GM21447 (cell line): ENCODE data around the gene AUTS2.

Experiments
- ATAC-seq: cut with Tn5 transposase; IDR thresholded peaks from one replicate; pipeline ENCODE4 v1.9.1; 2021; ENCODE audit not compliant: unreplicated experiment

Gene AUTS2

DNA sequence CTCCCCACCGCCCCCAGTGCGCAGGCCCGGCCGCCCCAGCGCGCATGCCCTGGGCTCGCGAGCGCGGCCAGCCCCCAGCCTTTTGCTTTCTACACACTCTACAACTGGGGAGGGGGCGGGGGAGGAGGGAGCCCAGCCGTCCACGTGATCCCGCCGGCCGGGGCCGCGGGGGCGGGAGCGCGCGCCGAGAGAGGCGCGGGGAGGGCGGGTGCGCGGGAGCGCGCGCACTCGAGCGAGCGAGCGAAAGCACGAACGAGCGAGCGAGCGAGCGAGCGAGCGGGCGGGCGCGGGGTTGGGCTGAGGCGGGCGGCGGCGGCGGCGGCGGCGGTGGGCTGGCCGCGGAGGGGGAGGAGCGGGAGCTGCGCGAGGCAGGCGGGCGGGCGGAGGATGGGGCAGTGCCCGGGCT is at the start of gene AUTS2:
Gene AUTS2 (plus strand): TSS at position 395 of the 406 bp plus-strand sequence. CDS start 1,179 bp downstream, outside the sequence.
- peak; percentile 41 for ATAC-seq

DNA sequence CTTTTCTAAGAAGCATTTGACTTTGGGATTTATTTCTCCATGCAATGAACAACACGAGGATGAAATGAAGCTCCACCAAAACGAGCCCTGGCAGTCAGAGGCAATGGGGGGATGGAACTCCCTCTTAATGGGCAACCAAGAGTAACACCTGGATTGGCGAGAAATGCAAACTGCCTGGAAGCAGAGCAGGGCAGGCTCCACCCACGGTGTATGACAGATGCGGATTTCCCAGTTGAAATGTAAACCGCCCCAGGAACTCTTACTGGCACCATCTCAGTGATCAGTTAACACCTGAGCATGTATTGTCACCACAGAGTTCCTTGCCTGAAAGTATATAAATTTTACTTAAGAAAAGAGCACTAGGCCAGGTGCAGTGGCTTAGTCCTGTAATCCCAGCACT is 47.3 kb upstream of the AUTS2 start:
- no peak for ATAC-seq

DNA sequence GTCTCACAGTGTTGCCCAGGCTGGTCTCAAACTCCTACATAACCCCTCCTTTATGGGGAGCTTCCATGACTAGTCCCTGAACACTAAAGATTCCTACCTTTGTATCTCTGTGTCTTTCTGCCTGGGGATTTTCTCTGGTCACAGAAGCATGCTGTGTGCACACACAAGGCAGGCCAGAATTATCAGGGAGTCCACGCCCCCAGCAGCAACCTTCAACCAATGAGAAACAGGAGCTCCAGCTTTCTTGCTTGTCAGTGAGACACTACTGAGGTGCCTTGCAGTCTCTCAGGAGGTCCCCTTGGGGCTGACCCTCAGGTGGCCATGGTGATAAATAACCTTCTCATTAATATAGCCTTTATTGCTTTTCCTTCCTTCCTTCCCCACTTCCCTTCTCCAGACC is 45.1 kb upstream of the AUTS2 start:
- no peak for ATAC-seq

DNA sequence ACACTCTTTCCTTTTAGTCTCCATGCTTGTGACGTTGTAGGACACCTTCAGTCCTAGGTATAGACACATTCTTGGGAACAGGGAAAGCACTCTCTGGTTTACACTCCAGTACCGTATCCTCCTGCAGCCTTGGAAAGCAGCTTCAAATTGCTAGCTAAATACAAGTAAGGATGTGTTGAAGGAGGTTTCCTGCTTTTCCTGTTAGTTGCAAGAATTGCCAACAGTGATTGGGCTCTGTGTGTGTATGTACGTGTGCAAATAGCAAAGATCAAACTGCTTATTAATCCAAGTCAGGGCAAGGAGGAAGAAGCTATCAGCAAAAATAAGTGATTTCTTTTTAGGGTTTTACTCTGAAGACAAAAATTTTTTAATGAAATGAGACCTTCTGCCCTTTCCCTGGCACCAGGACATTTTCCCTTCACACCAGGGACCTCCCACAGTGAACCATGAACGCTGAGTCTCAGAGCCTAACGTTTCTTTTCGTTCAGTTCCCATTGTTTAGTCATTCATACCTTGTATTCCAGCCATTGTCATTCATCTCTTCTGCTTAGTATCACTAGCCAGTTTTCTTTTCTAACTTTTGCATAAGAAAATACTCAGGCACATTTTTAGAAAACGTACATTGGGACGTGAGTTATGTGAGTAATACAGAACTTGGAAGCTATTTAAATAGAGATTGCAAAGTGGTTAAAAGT is 36.9 kb upstream of the AUTS2 start:
- ATAC-seq = no peak

DNA sequence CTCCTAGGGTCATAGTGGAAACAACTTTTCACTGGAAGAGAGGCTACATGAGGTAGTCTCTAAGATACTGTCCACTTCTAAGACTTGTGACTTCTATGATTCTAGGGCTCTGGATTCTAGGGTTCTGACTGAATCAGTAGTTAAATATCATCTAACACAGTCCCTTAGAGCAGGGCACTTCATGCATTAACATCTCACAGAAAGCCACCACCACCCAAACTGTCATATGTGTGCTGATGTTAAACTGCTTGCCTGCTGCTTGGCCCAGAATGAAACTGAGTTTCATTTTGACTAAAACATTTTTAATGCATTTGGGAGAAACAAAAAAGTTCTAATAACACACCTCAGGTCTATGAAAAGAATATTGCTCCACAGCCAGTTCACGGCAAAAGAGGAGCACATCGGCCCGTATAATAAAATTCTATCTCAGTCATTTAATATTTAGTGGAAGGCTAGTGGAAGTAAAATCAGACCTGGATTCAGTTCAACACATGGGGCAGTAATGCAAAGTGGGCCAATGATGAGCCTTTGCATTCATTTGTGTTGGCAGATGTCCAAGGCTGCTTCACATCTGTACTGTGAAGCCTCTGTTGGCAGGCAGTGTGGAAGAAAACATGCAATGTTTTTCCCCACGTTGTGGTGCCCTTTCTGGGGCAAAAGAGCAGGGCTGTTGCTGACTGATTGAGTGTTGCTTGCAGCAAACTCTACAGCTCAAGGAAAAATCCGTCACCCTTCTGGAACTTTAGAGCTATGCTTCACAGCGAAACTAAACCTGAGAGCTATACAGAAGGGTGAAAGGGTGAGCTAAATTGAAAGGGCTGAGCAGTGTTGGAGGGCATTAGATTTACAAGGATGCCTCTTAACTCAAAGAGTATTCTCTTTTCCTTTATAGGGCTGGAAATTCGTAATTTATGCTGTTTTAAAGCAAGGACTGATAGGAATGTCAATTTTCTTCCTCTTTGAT is 33.5 kb upstream of the AUTS2 start:
- ATAC-seq = peak; percentile 69

DNA sequence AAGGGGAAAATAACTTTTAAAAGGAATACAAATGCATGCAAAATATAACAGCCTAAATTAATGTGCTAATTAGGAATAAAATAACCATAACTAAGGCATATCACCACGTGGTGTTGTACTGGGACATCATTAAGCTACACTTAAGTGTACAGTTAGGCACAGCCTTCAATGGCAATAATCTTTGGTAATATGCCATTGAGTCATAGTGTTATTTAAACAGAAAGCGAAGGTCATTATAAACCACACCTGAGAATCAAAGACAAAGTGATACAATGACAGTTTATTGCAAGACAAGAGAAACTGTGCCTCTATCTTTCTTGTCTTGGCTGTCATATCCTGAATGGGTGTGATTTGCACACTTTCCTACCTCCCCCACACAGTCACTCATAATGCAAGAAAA is 30.5 kb upstream of the AUTS2 start:
- no peak for ATAC-seq

DNA sequence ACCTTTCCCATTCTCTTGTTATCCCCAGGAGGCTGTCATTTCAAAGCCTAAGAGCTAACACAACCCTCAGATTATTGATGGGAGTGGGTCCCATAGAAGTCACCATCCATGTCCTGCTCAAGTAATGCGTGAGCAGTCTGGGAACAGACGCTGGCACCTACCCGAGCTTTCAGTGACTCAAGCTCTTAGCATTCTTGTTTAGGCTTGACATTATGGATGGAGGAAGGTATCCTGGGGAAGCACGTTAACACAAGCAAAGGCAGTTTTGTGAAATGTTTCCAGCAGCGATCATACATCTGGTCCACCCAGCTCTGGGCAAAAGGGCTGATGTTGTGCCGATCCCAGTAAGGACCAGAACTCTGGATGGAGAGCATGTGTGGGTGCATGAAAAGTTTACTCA is 30.0 kb upstream of the AUTS2 start:
- ATAC-seq = no peak

DNA sequence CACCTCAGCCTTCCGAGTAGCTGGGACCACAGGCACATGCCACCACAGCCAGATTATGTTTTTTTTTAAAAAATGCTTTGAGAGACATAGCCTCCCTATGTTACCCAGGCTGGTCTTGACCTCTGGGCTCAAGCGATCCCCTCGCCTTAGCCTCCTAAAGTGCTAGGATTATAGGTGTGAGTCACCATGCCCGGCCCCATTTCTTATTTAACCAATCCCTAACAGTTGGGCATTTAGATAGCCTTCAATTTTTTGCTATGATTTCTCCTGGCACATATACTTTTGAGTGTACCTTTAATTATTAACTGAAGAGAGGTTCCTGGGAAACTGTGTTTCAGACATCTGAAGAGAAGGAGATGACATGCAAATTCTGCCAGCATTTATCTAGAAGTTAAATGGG is 22.6 kb upstream of the AUTS2 start:
- no peak for ATAC-seq

DNA sequence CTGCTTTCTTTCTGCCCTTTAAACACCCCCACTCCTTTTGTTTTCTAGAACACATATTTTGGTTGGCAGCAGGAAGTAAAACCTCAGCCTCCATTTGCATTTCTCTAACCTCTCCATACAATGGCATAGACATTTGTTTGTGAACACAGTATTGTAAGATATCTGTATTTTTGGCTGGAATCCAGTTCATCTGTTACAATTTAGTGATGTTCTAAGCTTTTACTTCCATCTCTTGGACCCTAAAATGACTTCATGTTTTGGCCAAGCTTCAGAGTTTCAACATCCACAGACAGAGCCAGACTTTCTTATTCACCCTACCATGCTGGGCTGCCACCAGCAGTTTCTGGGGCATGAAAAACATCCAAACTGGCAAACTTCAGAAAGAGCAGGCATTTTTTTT is 21.1 kb upstream of the AUTS2 start:
- ATAC-seq = no peak

DNA sequence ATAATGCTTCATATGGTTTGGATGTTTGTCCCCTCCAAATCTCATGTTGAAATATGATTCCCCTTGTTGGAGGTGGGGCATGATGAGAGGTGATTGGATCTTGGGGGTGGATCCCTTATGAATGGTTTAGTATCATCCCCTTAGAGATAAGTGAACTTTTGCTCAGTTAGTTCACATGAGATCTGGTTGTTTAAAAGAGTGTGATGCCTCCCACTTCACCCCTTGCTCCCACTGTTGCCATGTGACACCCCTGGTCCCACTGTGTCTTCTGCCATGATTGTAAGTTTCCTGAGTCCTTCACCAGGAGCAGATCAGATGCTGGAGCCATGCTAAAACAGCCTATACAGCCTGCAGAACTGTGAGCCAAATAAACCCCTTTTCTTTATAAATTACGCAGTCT is 13.1 kb upstream of the AUTS2 start:
- no peak for ATAC-seq

DNA sequence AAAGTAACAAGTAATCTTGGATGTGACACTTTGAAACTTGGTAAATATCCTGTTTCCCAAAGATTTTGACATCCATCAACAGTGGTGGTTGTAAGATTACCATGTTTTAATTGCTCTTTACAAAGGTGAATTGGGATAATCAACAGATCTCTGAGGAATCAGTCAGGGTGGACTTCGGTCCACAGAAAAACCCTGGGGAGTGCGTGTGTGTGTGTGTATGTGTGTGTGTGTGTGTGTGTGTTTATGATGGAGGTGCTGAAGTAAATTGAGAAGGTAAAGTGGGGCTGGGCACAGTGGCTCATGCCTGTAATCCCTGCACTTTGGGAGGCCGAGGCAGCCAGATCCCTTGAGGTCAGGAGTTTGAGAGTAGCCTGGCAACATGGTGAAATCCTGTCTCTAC is 12.0 kb upstream of the AUTS2 start:
- no peak for ATAC-seq

DNA sequence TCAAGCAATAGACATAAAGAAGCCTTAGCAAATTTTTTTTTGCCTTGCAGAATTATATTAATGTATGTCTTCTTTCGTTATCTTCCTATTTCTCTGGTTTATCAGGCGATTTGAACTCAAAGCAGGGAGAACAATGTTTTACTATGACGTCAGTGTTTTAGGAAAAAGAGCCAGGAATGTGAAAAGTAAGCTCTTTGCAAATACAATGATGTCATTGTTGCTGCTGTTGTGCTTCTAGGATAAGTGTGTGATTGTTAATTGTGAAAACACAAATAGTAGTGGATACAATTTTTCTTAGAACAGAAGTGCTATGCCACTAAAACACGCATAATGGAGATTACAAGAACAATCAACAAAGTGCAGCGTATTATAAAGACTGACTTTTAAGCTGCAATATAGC is 9.5 kb upstream of the AUTS2 start:
- no peak for ATAC-seq

DNA sequence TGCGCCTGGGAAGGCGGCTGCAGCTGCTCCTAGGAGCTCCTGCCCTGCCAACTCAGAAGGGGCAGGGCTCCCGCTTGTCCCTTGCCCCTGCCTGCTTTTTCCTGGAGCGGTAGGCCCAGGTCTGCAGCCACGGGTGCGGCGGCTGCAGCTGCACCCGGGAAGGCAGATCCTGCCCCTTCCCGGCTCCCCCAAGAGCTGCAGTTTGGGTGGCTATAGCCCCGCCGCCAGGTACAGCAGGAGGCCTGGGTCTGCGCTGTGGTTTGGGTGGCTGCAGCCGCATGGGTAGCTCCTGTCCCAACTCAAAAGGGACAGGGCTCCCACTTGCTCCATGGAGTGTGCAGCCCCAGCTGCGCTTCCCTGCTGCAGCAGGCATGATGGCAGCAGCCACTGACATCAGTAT is 6.5 kb upstream of the AUTS2 start:
- ATAC-seq = no peak

DNA sequence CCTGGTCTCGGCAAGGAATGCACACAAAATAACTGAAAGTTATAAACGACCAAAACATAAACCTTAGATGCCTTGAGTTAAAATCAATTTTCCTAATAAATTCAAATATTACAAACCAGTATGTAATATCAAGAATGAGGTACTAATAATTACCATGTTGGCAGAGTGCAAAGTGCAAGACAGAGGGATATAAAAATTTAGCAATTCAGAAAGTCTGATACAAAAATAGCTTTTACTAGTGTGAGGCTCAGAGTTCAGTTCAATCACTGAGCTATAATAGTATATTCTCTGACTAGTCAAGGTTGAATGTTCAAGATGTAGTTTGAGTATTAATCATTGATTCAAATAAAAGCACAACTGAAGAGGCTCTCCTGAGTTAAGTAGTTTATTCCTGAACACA is 4.8 kb upstream of the AUTS2 start:
- ATAC-seq = no peak

DNA sequence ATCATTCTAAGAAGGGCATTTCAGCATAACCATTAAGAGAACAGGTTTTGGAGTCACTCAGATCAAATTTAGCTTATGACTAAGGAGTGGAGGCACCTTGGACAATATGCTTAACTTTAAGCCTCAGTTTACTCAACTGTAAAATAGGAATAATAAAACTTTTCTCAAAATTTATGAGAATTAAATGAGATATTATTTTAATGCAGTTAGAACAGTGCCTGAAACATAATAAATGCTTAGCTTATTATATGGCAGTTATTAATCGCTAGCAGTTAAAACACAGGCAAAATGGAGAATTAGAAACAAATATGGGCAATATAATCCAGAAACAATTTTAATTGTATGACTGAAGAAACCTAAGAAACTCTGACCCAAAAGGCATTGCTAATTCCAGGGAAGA is 2.9 kb upstream of the AUTS2 start:
- no peak for ATAC-seq

DNA sequence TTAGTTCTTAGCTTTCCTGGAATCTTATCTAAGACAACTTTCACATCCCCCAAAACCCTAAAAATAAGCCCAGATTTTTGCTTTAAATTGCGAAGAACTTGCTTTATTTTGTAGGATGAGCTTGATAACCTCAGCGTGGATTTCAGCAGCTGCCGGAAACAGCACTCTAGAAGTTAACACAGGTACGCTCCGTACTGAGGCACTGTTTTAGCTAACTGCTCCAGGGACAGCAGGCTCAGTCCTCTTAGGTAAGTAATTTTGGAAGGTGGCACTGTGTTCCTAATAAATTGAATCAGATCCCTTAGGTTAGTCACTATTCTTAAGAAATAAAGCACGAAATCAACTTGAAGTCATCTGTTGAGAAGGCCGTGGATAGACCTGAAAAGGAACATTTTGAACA is 2.2 kb upstream of the AUTS2 start:
- no peak for ATAC-seq

DNA sequence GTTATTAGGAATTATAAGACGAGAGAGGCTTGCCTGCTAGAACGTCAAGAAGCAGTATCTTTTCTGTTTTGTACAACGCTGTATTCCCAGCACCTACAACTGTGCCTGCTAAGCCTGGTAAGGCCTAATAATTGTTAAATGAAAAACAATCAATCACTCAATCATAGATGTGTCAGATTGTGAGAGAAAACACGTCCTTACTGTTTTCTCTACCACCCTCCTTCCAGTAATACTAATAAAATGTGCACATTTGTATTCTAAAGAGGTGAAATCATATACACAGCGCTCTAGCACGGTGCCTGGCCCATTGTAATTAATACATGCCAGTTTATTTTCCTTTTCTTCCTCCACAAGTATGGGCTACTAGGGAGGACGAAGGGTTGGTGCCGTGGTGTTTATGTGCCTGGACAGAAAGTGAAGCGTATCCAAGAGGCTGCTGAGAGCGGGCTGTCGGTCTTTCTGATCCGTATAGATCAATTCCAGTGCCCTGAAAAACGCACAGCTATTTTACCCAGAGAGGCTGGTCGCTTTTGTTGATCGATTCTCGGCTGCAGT is 1.5 kb upstream of the AUTS2 start:
- no peak for ATAC-seq

DNA sequence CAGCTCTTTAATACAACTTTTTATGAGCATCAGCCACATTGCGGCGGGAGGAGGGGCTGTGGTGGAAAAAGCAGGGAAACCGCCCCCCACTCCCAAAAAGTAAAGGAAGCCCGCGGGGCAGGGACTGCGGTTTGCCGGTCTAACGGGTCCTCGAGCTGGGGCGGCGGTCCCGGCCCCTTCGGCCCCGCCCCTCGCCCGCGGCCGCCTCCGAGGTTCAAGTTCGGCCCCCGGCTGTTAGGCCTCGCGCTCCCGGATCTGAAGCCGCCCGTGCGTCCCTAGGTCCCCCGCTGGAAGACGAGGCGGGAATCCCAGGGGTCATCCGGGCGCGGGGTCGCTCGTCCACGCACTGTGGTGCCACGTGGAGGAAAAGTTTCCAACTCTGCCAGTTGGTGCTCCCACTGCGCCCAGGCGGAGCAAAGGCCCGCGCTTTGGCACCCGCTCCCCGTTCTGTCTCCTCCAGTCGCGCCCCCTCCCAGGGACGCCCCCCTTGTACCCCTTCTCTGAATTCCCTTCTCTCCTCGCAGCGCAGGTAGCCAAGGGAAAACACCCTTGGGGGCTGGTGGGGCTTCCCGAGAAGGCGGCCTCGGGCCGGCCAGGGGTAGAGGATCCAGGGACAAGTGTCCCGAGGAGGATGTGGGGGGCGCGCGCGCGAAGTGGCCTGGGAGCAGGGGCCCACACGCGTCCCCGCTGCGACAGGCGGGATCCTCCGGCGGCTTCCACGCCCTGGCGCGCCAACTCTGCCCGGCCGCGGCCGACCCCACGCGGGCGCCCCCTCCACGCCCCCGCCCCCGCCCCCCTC is 798 bp upstream of the AUTS2 start:
- ATAC-seq = peak; percentile 24

DNA sequence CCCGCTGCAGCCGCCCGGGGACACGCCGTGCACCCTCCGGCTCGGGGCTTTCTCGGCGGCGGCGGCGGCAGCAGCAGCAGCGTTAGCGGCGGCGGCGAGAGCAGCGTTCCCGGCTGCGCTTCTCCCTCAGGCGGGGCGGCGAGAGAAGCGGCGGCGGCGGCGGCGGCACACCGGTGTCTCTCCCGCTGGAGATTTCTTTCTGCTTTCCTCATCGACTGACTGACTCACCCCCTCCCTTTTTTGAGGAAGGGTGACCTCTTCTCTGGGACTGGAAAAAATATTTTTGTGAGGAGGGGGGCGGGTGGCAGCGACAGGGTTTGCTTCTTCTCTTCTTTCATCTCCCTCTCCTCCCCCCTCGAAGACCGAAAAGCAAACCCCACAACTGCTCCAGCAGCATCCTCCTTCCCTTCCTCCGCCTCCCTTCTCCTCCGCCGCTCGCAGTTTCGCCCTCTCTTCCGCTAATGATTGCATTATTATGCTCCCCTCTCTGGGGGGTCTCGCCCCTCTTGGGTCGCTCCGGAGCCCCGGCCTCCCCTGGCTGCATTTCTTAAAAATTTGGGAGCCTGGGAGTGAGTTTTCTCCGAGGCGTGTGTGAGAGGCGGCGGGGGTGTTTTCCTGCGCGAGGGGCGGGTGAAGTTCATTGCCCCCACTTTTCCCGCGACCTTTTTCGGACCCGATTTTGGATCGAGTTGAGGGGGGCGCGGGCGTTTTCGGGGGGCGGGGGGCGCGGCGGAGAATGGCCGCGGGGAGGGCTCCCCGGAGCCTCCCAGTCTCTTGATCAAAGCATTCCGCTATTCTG is 411 bp downstream of the AUTS2 start:
- no peak for ATAC-seq

DNA sequence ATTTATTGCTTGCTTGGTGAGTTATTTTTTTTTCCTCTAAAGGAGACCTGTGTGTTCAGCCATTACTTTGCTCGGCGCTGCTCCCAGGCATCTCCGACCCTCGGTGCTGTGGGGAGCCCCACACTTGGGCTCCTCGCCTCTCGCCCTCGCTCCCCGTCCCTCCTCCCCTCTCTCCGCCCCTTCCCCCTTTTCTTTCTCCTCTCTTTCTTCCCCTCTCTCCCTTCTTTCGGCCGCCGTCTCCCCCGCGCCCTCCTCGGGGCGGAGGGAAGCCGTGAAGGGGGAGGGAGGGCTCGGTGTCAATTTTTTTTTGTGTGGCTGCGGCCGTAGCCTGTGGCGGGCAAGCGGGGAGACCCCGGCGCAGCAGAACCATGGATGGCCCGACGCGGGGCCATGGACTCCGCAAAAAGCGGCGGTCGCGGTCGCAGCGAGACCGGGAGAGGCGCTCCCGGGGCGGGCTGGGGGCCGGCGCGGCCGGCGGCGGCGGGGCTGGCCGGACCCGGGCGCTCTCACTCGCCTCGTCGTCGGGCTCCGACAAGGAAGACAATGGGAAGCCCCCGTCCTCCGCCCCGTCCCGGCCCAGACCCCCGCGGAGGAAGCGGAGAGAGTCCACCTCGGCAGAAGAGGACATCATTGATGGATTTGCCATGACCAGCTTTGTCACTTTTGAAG is 1.1 kb downstream of the AUTS2 start:
- no peak for ATAC-seq
